ENCODE data around the gene SNRNP25.

GRCh38 chr16:104928-105327 lies 51.3 kb downstream of the SNRNP25 start:
- TF ChIP-seq EZH2 (IDR thresholded peaks at IDR 0.05; ENCODE audit: borderline replicate concordance, low read length) (no peak), CTCF (IDR thresholded peaks at IDR 0.05; ENCODE audit: low read length) (no peak)
